ENCODE measurements around the gene DNAH10.
A peak's percentile ranks its signal among the peaks of the same experiment; 100 is the strongest.

Gene DNAH10

DNA sequence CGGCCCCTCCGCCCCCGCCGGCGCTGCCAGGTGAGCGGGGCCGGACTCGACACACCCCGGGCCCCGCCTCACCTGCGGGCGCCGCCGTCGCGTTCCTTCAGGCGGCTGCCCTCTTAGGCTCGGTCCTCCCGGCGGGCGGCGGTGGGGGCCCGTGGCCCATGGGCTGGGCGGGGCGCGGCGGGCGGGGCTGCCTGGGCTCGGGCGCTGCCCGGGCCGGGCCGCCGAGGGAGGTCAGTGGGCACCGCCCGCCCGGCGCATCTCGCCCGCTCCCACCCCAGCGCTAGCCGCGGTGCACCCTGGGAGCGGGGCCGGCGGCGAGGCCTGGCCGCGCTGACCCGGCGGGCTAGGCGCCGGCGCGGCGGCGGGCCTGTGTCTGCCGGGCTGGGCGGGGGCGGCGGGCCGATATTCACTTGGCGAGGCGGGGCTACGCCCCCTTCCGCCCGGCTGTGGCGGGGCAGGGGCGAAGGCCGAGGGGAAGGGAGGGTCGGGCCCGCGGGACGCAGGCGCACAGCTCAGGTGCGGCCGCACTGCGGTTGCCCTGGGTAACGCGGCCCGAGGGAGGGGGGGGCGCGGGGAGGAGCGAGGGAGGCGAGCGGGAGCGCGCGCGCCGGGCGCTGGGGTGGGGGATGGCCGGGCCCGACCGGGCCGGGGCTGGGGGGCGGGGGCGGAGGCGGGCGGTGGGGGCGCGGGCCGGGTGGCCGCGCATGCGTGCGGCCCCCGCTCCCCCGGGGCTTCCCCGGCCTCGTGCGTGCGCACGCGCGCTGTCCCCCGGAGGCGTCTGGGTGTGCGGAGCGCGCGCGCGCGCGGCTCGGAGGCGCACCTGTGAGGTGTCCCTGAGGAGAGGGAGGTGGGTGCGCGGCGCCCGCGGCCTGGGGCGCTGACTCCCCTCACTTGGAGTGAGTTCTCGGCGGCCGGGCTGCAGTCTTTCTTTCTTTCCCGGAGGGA lies 210.6 kb downstream of the DNAH10 start, which contains the start of the genes CCDC92 and ZNF664:
Gene CCDC92, minus strand, starts transcription at position 375 of the 945 bp plus-strand sequence. CDS start 28,526 bp downstream, outside the sequence.
Gene ZNF664, plus strand, starts transcription at position 759 of the 945 bp plus-strand sequence. CDS start 38,930 bp downstream, outside the sequence.
- DNase-seq (ENCODE audit: low read depth), result peak; percentile 97

DNA sequence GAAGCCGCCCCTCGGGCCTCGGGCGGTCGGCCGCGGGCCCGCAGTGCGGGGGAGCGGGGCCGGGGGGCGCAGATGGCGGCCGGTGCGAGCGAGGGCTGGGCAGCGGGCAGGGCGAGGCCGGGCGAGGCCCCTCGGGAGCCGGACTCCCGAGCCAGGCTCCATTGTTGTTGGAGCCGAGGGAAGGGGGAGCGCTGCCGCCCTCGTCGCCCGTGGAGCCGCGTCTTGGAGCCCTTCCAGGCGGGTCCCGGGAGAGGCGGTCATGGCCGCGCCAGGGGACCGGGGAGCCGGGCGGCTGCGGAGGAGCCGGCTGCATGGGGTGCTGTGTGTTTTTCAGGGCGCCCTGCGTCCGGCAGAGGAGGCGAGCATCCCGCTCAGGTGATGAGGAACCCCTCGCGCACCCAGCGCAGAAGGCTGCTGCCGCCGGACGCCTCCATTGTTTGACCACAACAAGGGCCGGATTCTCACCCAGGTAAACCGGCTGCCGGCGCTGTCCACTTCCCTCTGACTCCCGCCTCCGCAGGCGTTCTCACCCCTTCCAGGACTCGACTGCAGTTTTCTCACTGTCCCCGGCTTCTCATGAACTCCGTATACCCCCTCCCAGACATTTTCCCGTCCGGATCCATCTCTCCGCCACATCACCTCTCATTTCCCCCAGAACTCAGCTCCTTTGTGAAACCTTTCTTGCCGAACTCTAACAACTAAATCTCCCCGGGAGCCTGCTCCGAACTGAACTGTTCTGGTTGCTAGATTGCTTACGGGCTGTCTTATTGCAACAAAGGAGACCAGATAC lies 211.6 kb downstream of the DNAH10 start:
- peak; percentile 11 for DNase-seq (ENCODE audit: low read depth)

DNA sequence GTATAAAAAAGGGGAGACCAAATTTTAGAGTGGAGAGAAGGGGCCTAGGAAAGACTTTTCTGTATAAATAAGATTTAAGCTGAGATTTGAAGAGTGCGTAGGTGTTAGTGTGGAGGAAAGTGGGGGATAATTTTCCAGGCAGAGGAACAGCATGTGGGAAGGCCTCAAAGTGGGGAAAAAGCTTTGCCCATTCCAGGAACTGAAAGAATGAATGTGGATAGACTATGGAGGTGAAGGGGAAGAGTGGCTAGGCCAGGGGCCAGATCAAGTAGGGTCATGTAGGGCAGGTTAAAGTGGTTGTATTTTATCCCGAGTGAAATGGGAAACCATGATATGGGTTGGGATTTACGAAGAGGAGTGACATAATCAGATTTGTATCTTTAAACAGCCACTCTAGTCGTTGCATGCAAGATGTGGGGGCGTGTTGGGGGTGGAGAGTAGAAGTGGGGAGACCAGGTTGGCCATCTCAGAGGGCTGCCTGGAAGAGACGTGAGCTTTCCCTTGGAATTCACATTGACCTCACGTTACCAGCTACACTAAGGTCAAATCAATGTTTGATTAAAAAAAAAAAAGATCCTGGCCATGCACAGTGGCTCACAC lies 214.2 kb downstream of the DNAH10 start:
- no peak for DNase-seq (ENCODE audit: low read depth)

DNA sequence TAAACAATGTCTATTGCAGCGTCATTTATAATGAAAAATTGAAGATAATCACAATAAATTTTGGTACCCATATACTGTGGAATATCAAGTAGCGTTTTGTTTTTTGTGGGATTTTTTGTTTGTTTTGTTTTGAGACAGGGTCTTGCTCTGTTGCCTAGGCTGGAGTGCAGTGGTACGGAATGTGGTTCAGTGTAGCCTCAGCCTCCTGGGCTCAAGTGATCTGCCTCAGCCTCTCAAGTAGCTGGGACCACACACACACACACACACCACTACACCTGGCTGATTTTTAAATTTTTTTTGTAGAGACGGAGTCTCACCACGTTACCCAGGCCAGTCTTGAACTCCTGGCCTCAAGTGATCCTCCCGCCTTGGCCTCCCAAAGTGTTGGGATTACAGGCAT lies 217.5 kb downstream of the DNAH10 start:
- no peak for DNase-seq (ENCODE audit: low read depth)

DNA sequence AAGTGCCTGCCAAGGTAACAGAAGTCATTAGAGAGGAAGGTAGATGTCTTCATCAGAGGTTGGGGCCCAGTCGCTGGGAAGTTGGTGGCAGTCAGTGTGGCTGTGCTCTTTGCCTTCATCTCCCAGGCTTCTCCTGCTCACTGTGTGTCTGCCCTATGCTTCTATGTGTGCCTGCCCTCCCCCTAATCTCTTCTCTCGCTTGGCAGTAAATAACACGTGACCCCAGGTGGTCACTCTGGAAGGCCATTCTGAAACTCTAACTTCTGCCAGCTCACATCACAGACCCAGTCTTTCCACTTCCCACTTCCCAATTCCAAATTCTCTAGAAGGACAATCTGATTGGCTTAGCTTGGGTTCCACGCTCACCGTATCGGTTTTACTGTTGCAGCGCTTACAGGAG lies 220.2 kb downstream of the DNAH10 start:
- DNase-seq (ENCODE audit: low read depth), result no peak

DNA sequence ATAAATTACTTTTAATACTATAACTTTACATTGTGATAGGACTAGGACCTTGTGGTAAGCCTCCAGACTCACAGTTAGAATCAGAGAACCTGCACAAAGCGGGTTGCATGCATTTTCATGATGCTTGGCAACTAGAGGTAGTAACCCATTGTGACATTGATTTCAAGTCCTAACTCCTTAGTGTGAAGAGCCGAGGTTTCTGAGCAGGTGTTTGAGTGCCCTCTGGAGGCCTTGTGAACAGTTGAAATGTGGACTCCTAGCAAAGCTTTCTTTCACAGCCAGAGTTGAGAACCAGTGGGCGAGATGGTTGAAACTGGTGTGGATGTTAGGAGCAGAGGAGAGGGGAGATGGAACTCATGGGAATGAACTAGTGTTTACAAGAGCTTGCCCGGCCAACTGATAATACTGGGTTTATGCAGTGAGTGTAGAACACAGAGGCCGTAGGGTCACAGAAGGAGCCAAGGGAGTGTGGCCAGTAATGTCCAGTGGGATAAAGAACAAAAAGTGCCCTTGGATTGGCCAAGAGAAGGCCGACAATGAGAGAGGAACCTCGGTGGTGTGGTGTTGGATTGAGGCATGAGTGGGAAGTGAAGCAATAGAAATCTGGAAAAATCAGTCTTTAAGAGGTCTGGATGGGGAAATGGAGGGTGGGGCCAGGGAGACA lies 221.9 kb downstream of the DNAH10 start:
- DNase-seq (ENCODE audit: low read depth), result peak; percentile 23

DNA sequence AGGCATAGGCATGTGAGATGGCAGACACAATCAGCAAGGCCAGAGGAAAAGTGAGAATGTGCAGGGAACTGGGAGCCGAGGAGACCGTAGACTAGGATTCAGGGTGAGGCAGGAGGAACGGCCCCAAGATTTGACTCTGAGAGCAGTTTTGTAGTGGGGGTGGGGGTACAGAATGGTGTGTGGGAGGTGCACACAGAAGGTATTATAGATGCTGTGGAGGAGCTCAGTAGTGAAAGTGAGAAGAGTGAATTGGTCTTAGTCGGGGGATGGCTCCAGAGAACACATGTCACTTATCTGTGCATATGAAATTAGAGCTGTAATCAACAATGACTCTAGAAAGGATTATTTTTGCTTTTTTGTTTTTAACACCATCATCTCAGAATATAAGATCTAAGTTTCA lies 222.8 kb downstream of the DNAH10 start:
- DNase-seq (ENCODE audit: low read depth), result no peak
